ENCODE measurements around the gene ZCRB1.

- TF ChIP-seq CTCF (IDR thresholded peaks at IDR 0.05 in 2 of 3, conservative IDR thresholded peaks at IDR 0.05 in 1 of 3; ENCODE audit: borderline replicate concordance in 1 of 3, insufficient read depth in 1 of 3, low read depth in 2 of 3, low read length in 2 of 3), result no peak
- TF ChIP-seq MAX (IDR thresholded peaks at IDR 0.05), result no peak
- TF ChIP-seq EZH2phosphoT487 (IDR thresholded peaks at IDR 0.05; ENCODE audit: borderline replicate concordance), result no peak
- TF ChIP-seq YY1 (IDR thresholded peaks at IDR 0.05; ENCODE audit: extremely low read depth, insufficient replicate concordance, low read depth, low read length), result no peak
- TF ChIP-seq EZH2 (IDR thresholded peaks at IDR 0.05), result no peak
- no peak for TF ChIP-seq SIN3A (IDR thresholded peaks at IDR 0.05; ENCODE audit: low read depth)
Observed at GRCh38 chr12:42356344-42356743, 30.4 kb upstream of the ZCRB1 start.
